ENCODE data around the gene TMEM52B. TPM values are rescaled to one million over a fixed set of nuclear protein-coding genes. Genes with fewer than 3 reads are reported as not detected.
"Not testable (repeated sequence)": the region's sequence is repeated elsewhere in the genome, so short reads cannot be mapped to it uniquely, and the experiment has no call there.

The TMEM52B gene
- total RNA-seq, 1 donor from 2014 or later, result not detected

DNA sequence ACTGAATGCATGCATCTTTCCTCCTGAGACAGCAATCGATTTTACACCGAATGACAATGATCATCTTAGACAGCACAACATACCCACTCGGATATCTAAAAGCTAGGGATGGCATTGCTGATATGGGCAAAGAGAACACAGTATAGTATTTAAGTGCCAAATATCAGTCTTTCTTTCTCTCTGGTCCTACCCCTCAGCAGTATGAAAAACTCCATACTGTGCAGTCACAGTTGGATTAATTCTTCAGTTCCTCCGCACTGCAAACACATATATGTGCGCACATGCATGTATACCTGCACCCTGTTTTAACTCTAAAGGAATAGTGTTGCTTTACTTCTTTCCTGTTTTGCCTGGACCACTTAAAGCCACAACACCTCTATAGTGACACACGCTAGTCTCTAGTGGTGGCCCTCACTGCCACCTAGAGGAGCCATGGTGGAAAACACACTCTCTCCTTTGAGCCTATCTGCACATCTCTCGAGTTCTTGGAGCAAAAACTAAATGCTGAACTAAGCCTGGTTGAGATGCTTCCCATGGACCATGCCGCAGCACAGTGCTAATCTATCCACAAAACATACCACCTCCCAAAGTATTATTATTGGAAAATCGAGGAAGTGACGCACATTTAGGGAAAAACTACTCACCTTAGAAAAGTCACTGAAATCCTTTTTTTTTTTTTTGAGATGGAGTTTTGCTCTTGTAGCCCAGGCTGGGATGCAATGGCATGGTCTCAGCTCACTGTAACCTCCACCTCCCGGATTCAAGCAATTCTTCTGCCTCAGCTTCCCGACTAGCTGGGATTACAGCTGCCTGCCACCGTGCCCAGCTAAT lies 11.9 kb downstream of the TMEM52B start:
- no peaks in the 10 kb centered on the region for H3K9me3 Mint-ChIP-seq (ENCODE audit: low read depth)
- H3K27ac Mint-ChIP-seq, result no peak overlapping the region

GRCh38 chr12:10191865-10192264 lies 13.0 kb downstream of the TMEM52B start:
- DNase-seq (ENCODE audit: low spot score, unreplicated experiment), result no peak
- H3K27ac Mint-ChIP-seq, result no peak overlapping the region
- no peaks in the 10 kb centered on the region for H3K4me1 Mint-ChIP-seq (ENCODE audit: low read depth)
- H3K36me3 Mint-ChIP-seq (ENCODE audit: insufficient read depth), result no peaks in the 10 kb centered on the region
- H3K27me3 Mint-ChIP-seq, result peaks cover 4% of the 10 kb centered on the region
- no peak overlapping the region for H3K4me3 Mint-ChIP-seq (ENCODE audit: low read depth)
- TF ChIP-seq, protein P1, sequence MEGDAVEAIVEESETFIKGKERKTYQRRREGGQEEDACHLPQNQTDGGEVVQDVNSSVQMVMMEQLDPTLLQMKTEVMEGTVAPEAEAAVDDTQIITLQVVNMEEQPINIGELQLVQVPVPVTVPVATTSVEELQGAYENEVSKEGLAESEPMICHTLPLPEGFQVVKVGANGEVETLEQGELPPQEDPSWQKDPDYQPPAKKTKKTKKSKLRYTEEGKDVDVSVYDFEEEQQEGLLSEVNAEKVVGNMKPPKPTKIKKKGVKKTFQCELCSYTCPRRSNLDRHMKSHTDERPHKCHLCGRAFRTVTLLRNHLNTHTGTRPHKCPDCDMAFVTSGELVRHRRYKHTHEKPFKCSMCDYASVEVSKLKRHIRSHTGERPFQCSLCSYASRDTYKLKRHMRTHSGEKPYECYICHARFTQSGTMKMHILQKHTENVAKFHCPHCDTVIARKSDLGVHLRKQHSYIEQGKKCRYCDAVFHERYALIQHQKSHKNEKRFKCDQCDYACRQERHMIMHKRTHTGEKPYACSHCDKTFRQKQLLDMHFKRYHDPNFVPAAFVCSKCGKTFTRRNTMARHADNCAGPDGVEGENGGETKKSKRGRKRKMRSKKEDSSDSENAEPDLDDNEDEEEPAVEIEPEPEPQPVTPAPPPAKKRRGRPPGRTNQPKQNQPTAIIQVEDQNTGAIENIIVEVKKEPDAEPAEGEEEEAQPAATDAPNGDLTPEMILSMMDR (IDR thresholded peaks at IDR 0.05; ENCODE audit: unreplicated experiment), result no peak
- no peaks in the 10 kb centered on the region for H3K9me3 Mint-ChIP-seq (ENCODE audit: low read depth)

More for the DNA sequence above, 11.9 kb downstream of the TMEM52B start:
- peaks cover 4% of the 10 kb centered on the region for H3K27me3 Mint-ChIP-seq
- H3K4me3 Mint-ChIP-seq (ENCODE audit: low read depth), result no peak overlapping the region
- TF ChIP-seq, protein P1 (IDR thresholded peaks at IDR 0.05; ENCODE audit: unreplicated experiment), result peak; percentile 82
- H3K4me1 Mint-ChIP-seq (ENCODE audit: low read depth), result no peaks in the 10 kb centered on the region
- no peaks in the 10 kb centered on the region for H3K36me3 Mint-ChIP-seq (ENCODE audit: insufficient read depth)
- DNase-seq (ENCODE audit: low spot score, unreplicated experiment), result peak; percentile 49

DNA sequence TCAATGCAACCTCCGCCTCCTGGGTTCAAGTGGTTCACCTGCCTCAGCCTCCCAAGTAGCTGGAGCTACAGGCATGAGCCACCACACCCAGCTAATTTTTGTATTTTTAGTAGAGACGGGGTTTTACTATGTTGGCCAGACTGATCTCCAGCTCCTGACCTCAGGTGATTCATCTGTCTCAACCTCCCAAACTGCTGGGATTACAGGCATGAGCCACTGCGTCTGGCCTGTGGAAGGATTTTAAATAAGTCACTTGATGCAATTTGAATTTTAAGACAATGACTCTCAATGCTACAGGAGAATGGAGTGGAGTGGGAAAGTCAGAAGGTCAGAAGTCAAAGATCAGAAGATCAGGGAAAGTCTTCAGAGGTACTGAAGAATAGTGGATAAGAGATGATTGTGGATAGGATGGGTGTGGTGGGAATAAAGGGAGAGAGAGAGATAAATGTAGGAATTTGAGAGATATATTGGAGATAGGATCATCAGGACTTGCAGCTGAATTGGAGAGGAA lies 15.4 kb downstream of the TMEM52B start:
- H3K36me3 Mint-ChIP-seq (ENCODE audit: insufficient read depth), result no peaks in the 10 kb centered on the region
- DNase-seq (ENCODE audit: low spot score, unreplicated experiment), result no peak
- H3K9me3 Mint-ChIP-seq (ENCODE audit: low read depth), result no peaks in the 10 kb centered on the region
- TF ChIP-seq, protein P1 (IDR thresholded peaks at IDR 0.05; ENCODE audit: unreplicated experiment), result no peak
- H3K4me1 Mint-ChIP-seq (ENCODE audit: low read depth), result no peaks in the 10 kb centered on the region
- H3K27ac Mint-ChIP-seq, result no peak overlapping the region
- H3K4me3 Mint-ChIP-seq (ENCODE audit: low read depth), result no peak overlapping the region
- peaks cover 4% of the 10 kb centered on the region for H3K27me3 Mint-ChIP-seq

DNA sequence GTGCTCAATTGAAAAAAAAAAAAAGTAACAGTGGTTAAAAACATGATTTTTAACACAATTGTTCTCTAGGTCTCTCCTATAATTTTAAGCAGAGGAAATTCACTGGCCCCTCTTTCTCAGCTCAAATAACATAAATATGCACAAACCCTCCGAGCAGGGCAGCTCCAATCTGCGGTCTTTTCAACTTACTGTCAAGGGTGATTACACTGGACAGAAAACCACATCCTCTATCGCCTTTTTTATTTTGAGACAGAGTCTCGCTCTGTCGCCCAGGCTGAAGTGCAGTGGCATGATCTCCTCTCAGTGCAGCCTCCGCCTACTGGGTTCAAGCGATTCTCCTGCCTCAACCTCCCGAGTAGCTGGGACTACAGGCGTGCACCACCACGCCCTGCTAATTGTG lies 17.4 kb downstream of the TMEM52B start:
- no peak overlapping the region for H3K27ac Mint-ChIP-seq
- H3K36me3 Mint-ChIP-seq (ENCODE audit: insufficient read depth), result no peaks in the 10 kb centered on the region
- TF ChIP-seq, protein P1 (IDR thresholded peaks at IDR 0.05; ENCODE audit: unreplicated experiment), result no peak
- H3K9me3 Mint-ChIP-seq (ENCODE audit: low read depth), result no peaks in the 10 kb centered on the region
- no peak overlapping the region for H3K4me3 Mint-ChIP-seq (ENCODE audit: low read depth)
- DNase-seq (ENCODE audit: low spot score, unreplicated experiment), result no peak
- peaks cover 4% of the 10 kb centered on the region for H3K27me3 Mint-ChIP-seq
- H3K4me1 Mint-ChIP-seq (ENCODE audit: low read depth), result no peaks in the 10 kb centered on the region

DNA sequence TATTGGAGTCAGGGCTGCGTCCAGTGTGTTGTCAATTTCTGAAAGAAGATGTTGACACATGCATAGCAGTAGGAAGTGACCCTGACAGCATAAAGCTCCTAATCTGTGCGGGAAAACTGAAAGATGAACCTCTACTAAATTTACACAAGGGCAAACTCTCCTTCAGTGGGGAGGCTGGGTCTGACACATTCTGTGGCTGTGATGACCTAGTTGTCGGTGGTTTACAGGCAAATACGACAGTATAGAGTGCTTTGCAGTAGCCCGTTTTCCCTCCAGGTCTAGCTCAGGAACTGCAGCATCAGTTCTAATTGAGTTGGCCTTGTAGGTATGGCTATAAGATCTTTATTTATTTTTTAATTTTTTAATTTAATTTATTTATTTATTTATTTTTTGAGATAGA lies 19.0 kb downstream of the TMEM52B start:
- H3K36me3 Mint-ChIP-seq (ENCODE audit: insufficient read depth), result no peaks in the 10 kb centered on the region
- TF ChIP-seq, protein P1 (IDR thresholded peaks at IDR 0.05; ENCODE audit: unreplicated experiment), result no peak
- peaks cover 4% of the 10 kb centered on the region for H3K27me3 Mint-ChIP-seq
- no peak for DNase-seq (ENCODE audit: low spot score, unreplicated experiment)
- no peaks in the 10 kb centered on the region for H3K4me1 Mint-ChIP-seq (ENCODE audit: low read depth)
- H3K9me3 Mint-ChIP-seq (ENCODE audit: low read depth), result no peaks in the 10 kb centered on the region
- H3K27ac Mint-ChIP-seq, result no peak overlapping the region
- H3K4me3 Mint-ChIP-seq (ENCODE audit: low read depth), result no peak overlapping the region

DNA sequence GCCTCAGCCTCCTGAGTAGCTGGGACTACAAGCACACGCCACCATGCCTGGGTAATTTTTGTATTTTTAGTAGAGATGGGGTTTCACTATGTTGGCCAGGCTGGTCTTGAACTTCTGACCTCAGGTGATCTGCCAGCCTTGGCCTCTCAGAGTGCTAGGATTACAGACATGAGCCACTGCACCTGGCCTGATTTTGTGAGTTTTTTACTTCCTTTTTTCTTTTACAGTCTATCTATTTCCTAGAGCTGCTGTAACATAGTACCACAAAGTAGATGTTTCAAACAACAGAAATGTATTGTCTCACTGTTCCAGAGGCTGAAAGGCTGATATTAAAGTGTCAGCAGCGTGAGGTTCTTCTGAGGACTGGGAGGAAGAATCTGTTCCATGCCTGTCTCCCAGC lies 25.7 kb downstream of the TMEM52B start:
- not testable (repeated sequence) for H3K4me1 Mint-ChIP-seq (ENCODE audit: low read depth); H3K9me3 Mint-ChIP-seq (ENCODE audit: low read depth); H3K36me3 Mint-ChIP-seq (ENCODE audit: insufficient read depth); H3K4me3 Mint-ChIP-seq (ENCODE audit: low read depth); H3K27ac Mint-ChIP-seq; DNase-seq (ENCODE audit: low spot score, unreplicated experiment); H3K27me3 Mint-ChIP-seq

Measured in progenitor cell of endocrine pancreas (in vitro differentiated cells).